Kidney epithelial cell (primary cell): Measurements from ENCODE around the gene ACE. TPM values are rescaled to one million over a fixed set of nuclear protein-coding genes. Genes with fewer than 3 reads are reported as not detected.

Experiments
- DNase-seq: peaks from one replicate; pipeline ENCODE4 v3.0.0-alpha.2; 2010; ENCODE audit warnings: low read depth
- H3K27me3 ChIP-seq: 2 replicates; pipeline ENCODE4 v1.6.0; 2011; ENCODE audit warnings: low read length; ENCODE audit not compliant: control insufficient read depth, insufficient read depth
- H3K36me3 ChIP-seq: 2 replicates; pipeline ENCODE4 v1.5.1; 2011; ENCODE audit warnings: low read length; ENCODE audit not compliant: control insufficient read depth, insufficient read depth
- H3K4me3 ChIP-seq: 2 replicates; pipeline ENCODE4 v1.5.1; 2011; ENCODE audit warnings: low read depth, mild to moderate bottlenecking, control low read depth, low read length
- total RNA-seq: library from RNA; depleted of rRNA; stranded (reverse); fragments of >200 nt; gene quantifications from 2 replicates; pipeline ENCODE4 v1.2.3, GENCODE V29; 2015
- TF ChIP-seq, protein P1 (sequence below): IDR thresholded peaks from 2 replicates; pipeline ENCODE4 v1.5.1; 2011; ENCODE audit warnings: mild to moderate bottlenecking, moderate library complexity, low read length, control low read depth, inconsistent platforms; ENCODE audit not compliant: insufficient read depth, poor library complexity, severe bottlenecking

The ACE gene
- total RNA-seq, 1 donor from 2014 or later: 1.5 TPM

DNA sequence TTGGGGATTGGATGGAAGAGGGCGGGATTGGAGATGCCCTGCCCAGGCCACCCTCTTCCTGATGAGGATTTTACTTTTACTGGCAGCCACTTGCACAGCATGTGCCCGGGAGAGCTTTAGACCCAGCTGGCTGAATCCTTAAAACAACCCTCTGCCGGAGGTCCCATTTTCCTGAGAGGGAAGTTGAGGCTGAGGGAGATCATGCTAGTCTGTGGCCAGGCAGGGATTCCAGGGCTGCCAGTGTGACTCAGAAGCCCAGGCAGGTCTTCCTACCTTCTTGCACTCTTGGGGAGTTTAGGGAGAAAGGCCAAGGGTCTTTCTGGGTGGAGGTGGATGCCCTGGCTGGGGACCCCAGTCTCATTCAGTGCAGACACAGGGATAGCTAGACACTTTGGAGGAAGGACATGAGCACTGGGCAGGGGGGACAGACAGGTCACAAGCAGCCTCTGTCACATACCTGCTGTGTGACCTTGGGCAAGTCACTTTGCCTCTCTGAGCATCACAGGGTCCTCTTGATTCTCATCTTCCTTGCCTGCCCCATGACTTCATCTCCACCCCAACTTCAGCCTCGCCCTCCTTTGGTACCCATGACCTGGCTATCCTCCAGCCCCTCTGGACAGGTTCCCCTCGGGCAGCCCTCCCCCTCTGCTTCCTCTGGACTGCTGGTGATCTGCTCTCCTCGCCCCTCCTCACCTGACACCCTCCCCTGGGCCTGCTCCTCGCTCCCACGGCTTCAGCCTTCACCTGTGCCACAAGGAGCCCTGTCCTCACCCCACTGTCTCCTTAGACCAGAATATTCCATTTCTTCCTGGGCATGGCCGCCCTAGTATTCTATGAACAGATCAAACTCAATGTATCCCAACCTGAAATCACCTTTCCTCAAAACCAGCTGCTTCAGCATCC lies 62.1 kb downstream of the ACE start:
- H3K4me3 ChIP-seq: no peak overlapping the region
- no peaks in the 10 kb centered on the region for H3K36me3 ChIP-seq
- TF ChIP-seq, protein P1, sequence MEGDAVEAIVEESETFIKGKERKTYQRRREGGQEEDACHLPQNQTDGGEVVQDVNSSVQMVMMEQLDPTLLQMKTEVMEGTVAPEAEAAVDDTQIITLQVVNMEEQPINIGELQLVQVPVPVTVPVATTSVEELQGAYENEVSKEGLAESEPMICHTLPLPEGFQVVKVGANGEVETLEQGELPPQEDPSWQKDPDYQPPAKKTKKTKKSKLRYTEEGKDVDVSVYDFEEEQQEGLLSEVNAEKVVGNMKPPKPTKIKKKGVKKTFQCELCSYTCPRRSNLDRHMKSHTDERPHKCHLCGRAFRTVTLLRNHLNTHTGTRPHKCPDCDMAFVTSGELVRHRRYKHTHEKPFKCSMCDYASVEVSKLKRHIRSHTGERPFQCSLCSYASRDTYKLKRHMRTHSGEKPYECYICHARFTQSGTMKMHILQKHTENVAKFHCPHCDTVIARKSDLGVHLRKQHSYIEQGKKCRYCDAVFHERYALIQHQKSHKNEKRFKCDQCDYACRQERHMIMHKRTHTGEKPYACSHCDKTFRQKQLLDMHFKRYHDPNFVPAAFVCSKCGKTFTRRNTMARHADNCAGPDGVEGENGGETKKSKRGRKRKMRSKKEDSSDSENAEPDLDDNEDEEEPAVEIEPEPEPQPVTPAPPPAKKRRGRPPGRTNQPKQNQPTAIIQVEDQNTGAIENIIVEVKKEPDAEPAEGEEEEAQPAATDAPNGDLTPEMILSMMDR: no peak
- no peak for DNase-seq
- H3K27me3 ChIP-seq: peaks cover 30% of the 10 kb centered on the region

DNA sequence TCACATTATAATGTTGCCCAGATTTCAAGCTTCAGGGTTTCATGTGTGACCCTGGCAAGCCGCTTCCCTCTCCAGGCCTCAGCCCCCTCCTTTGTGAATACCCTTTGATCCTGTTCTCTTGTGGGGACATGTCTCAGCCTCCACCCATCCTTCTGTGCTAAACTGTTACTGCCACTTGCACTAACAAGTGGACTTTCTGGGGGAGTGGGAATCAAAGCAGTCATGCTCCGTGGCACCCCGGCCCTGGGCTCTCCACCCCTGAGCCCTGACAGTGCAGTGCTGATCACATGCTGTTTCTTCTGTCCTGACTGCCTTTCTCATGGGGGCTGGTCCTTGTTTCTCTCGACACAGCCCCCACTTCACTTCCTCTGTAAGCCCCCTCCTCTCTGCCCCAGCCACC lies 63.7 kb downstream of the ACE start:
- Histone ChIP-seq H3K36me3 (no peaks in the 10 kb centered on the region), H3K27me3 (peaks cover 26% of the 10 kb centered on the region), H3K4me3 (no peak overlapping the region)
- no peak for DNase-seq
- TF ChIP-seq, protein P1: no peak

DNA sequence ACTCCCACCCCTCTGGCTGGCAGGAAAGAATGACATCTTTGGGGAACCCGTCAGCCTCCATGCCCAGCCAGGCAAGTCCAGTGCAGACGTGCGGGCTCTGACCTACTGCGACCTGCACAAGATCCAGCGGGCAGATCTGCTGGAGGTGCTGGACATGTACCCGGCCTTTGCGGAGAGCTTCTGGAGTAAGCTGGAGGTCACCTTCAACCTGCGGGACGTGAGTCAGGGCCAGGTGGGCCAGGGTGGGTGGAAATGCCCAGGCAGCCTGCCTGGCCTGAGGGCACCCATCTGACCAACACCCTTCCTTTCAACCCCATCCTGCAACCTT lies 65.3 kb downstream of the ACE start:
- H3K36me3 ChIP-seq: no peaks in the 10 kb centered on the region
- TF ChIP-seq, protein P1: no peak
- H3K4me3 ChIP-seq: no peak overlapping the region
- peaks cover 26% of the 10 kb centered on the region for H3K27me3 ChIP-seq
- no peak for DNase-seq

DNA sequence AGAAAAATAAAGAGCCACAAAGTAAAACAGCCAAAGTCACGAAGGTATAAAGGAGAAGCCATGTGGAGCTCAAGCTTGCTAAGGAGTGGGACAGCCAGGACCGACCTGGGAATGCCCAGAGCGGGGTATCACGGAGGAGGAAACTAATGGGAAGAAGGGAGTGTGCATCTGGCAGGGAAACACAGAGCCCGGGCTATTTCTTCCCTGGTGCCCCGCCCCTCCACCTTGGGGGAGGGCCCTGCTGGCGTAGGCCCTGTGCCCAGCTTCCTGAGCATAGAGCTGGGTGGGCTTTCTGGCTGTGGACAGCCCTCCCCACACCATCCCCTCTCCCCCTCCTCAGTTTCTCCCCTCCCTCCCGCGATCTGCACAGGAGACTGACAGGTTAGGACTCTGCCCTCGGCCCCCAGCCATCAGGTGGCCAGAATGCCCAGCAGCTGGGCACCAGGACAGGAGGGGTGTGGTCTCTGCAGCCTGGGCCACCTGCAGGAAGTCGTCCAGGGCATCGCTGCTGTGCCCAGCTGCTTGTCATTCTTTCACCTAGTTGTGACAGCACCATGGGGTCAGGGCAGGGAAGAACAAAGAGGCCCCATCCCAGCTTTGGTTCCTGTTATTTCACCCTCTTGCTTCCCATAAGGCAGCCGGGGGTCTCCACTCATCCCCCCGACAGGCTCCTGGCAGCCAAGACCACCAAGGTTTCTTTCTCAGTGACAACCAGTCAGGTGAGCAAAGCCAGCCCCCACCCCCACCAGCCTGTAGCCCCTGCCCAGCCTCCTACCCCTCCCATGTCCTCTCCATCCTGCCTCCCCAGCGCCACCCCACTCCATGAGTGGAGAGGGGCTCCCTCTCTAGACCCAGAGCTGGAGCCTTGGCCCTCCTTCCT lies 66.3 kb downstream of the ACE start:
- Histone ChIP-seq H3K4me3 (no peak overlapping the region), H3K36me3 (no peaks in the 10 kb centered on the region), H3K27me3 (peaks cover 21% of the 10 kb centered on the region)
- TF ChIP-seq, protein P1: no peak
- no peak for DNase-seq

DNA sequence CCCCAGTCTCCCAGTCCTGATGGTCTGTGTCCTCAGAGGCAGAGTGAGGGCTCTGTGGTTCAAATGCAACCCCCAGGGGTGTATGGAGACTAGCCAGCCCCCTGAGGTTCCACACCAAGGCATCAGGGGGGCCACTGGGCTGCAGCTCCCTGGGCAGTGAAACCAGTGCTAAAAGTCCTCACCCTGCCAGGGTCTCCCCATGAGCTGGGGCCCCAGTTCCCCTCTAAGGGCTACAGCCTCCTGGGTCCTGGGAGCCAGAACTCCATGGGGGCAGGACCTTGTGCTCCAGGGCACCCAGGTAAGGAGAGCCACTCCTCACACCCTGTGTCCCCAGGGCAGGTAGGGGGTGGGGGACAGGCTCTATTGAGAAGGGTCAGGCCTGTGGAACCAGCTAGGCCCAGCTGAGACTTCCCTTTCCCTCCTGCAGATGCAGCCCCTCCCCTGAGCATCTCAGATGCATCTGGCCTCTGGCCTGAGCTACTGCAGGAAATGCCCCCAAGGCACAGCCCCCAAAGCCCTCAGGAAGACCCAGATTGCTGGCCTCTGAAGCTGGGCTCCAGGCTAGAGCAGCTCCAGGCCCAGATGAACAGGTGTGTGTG lies 67.1 kb downstream of the ACE start:
- TF ChIP-seq, protein P1: no peak
- Histone ChIP-seq H3K27me3 (peaks cover 14% of the 10 kb centered on the region), H3K4me3 (no peak overlapping the region), H3K36me3 (no peaks in the 10 kb centered on the region)
- DNase-seq: no peak
